WTC11 (cell line): ENCODE data around the gene TM9SF1. TPM values are rescaled to one million over a fixed set of nuclear protein-coding genes. Genes with fewer than 3 reads are reported as not detected.
A peak's percentile ranks its signal among the peaks of the same experiment; 100 is the strongest.

ENCODE experiments used
- ATAC-seq: fragments of 200-7000 bp; cut with Tn5 transposase; 2 replicates; pipeline ENCODE4 v1.10.0; 2021; ENCODE audit warnings: mild to moderate bottlenecking, moderate library complexity
- CTCF ChIA-PET: fragments of 300-600 bp; sonication (Branson Sonifier 250); formaldehyde crosslinking; loops from one replicate; lab custom pipeline; 2021; ENCODE audit warnings: antibody characterized with exemption; lab: Charles Lee
- POLR2A ChIA-PET: fragments of 350-600 bp; sonication (Branson Sonifier 250); formaldehyde crosslinking; loops from one replicate; lab custom pipeline; 2021; ENCODE audit warnings: antibody characterized with exemption; lab: Charles Lee
- DNase-seq: peaks from one replicate; pipeline ENCODE4 v3.0.0; 2021; ENCODE audit warnings: low spot score
- H3K27ac Mint-ChIP-seq: 2 replicates; pipeline ENCODE4 v1.8.0; 2021; ENCODE audit warnings: mixed read lengths
- H3K27me3 Mint-ChIP-seq: 2 replicates; pipeline ENCODE4 v1.8.0; 2021; ENCODE audit warnings: low read depth, mild to moderate bottlenecking, moderate library complexity, mixed read lengths
- H3K36me3 Mint-ChIP-seq: 2 replicates; pipeline ENCODE4 v1.8.0; 2021; ENCODE audit warnings: mixed read lengths
- H3K4me1 Mint-ChIP-seq: 2 replicates; pipeline ENCODE4 v1.8.0; 2022; ENCODE audit warnings: mixed read lengths
- H3K4me3 Mint-ChIP-seq: 2 replicates; pipeline ENCODE4 v1.8.0; 2021; ENCODE audit warnings: mild to moderate bottlenecking, moderate library complexity, mixed read lengths
- H3K9me3 Mint-ChIP-seq: 2 replicates; pipeline ENCODE4 v1.8.0; 2021; ENCODE audit warnings: mixed read lengths
- FOXP1 ChIP-seq: sonication (generic); formaldehyde crosslinking; IDR thresholded peaks from 2 replicates; pipeline ENCODE4 v1.8.0; 2022; ENCODE audit warnings: missing genetic modification reagents, mild to moderate bottlenecking, moderate library complexity, borderline replicate concordance
- GABPB1 ChIP-seq: sonication (generic); formaldehyde crosslinking; IDR thresholded peaks from 2 replicates; pipeline ENCODE4 v1.8.1; 2023; ENCODE audit warnings: mild to moderate bottlenecking, missing genetic modification reagents
- GRHL2 ChIP-seq: fragments of 250-450 bp; sonication (Bioruptor Pico); IDR thresholded peaks from 2 replicates; pipeline ENCODE4 v1.8.0; 2022; ENCODE audit warnings: mild to moderate bottlenecking, moderate library complexity; ENCODE audit not compliant: insufficient replicate concordance, severe bottlenecking
- HMGA2 ChIP-seq: fragments of 250-450 bp; sonication (Bioruptor Pico); IDR thresholded peaks from 2 replicates; pipeline ENCODE4 v1.4.0; 2021; ENCODE audit warnings: mild to moderate bottlenecking, moderate library complexity
- IRF2 ChIP-seq: sonication (generic); formaldehyde crosslinking; IDR thresholded peaks from 2 replicates; pipeline ENCODE4 v1.8.0; 2022; ENCODE audit warnings: low read depth, missing genetic modification reagents, borderline replicate concordance
- JUN ChIP-seq: sonication (generic); formaldehyde crosslinking; IDR thresholded peaks from 2 replicates; pipeline ENCODE4 v1.8.0; 2023; ENCODE audit warnings: mild to moderate bottlenecking, missing genetic modification reagents
- OVOL2 ChIP-seq: fragments of 250-450 bp; sonication (Bioruptor Pico); IDR thresholded peaks from 2 replicates; pipeline ENCODE4 v1.9.0; 2021; ENCODE audit warnings: mild to moderate bottlenecking, borderline replicate concordance
- RORB ChIP-seq: fragments of 250-450 bp; sonication (Bioruptor Pico); IDR thresholded peaks from 2 replicates; pipeline ENCODE4 v1.9.0; 2021; ENCODE audit warnings: mild to moderate bottlenecking
- SP1 ChIP-seq: sonication (generic); formaldehyde crosslinking; conservative IDR thresholded peaks from 2 replicates; pipeline ENCODE4 v1.8.1; 2022; ENCODE audit warnings: missing genetic modification reagents
- ZNF121 ChIP-seq: sonication (generic); formaldehyde crosslinking; IDR thresholded peaks from 2 replicates; pipeline ENCODE4 v1.8.0; 2023; ENCODE audit warnings: missing genetic modification reagents
- ZNF396 ChIP-seq: fragments of 250-450 bp; sonication (Bioruptor Pico); IDR thresholded peaks from 2 replicates; pipeline ENCODE4 v1.8.0; 2021; ENCODE audit warnings: mild to moderate bottlenecking, moderate library complexity, borderline replicate concordance
- ZNF416 ChIP-seq: fragments of 250-450 bp; sonication (Bioruptor Pico); IDR thresholded peaks from 2 replicates; pipeline ENCODE4 v1.9.0; 2021; ENCODE audit warnings: mild to moderate bottlenecking, inconsistent platforms
- ZNF423 ChIP-seq: fragments of 250-450 bp; sonication (Bioruptor Pico); IDR thresholded peaks from 2 replicates; pipeline ENCODE4 v2.1.2; 2022; ENCODE audit warnings: mild to moderate bottlenecking, moderate library complexity
- ZNF671 ChIP-seq: fragments of 250-450 bp; sonication (Bioruptor Pico); IDR thresholded peaks from 2 replicates; pipeline ENCODE4 v1.8.0; 2021; ENCODE audit warnings: mild to moderate bottlenecking
- total RNA-seq: library from RNA; stranded (reverse); gene quantifications from 3 replicates; pipeline ENCODE4 v1.2.3, GENCODE V29; 2021
- TF ChIP-seq, protein P1 (sequence below): fragments of 250-450 bp; sonication (Bioruptor Pico); IDR thresholded peaks from 2 replicates; pipeline ENCODE4 v1.9.0; 2021; ENCODE audit warnings: mild to moderate bottlenecking, borderline replicate concordance
- TF ChIP-seq, protein P2 (sequence below): sonication (generic); formaldehyde crosslinking; IDR thresholded peaks from 2 replicates; pipeline ENCODE4 v1.8.1; 2022; ENCODE audit warnings: mild to moderate bottlenecking, moderate library complexity, missing genetic modification reagents
- TF ChIP-seq, protein P3 (sequence below): fragments of 250-450 bp; sonication (Bioruptor Pico); conservative IDR thresholded peaks from 2 replicates; pipeline ENCODE4 v1.9.0; 2021; ENCODE audit warnings: mild to moderate bottlenecking
- TF ChIP-seq, protein P4 (sequence below): sonication (generic); formaldehyde crosslinking; IDR thresholded peaks from 2 replicates; pipeline ENCODE4 v1.8.0; 2022; ENCODE audit warnings: mild to moderate bottlenecking, missing genetic modification reagents
- TF ChIP-seq, protein P5 (sequence below): sonication (generic); formaldehyde crosslinking; IDR thresholded peaks from 2 replicates; pipeline ENCODE4 v1.8.1; 2022; ENCODE audit warnings: low read depth, missing genetic modification reagents, borderline replicate concordance
- TF ChIP-seq, protein P6 (sequence below): fragments of 250-450 bp; sonication (Bioruptor Pico); IDR thresholded peaks from 2 replicates; pipeline ENCODE4 v1.8.0; 2021; ENCODE audit warnings: mild to moderate bottlenecking
- TF ChIP-seq, protein P7 (sequence below): sonication (generic); formaldehyde crosslinking; IDR thresholded peaks from 2 replicates; pipeline ENCODE4 v1.8.1; 2022; ENCODE audit warnings: mild to moderate bottlenecking, missing genetic modification reagents, moderate library complexity, borderline replicate concordance

TM9SF1 gene
- total RNA-seq, 1 experiment from 2014 or later: 27.9 TPM

DNA sequence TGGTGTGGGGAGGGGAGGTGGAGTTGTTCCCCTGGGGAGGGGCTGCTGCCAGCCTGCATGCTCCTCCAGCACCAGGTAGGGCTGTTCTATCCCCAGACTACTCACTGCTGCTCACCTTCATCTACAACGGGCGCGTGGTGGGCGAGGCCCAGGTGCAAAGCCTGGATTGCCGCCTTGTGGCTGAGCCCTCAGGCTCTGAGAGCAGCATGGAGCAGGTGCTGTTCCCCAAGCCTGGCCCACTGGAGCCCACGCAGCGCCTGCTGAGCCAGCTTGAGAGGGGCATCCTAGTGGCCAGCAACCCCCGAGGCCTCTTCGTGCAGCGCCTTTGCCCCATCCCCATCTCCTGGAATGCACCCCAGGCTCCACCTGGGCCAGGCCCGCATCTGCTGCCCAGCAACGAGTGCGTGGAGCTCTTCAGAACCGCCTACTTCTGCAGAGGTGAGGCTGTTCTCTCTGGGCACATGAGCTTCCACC, 30.7 kb downstream of the TM9SF1 start:
- peaks cover 13% of the 10 kb centered on the region for H3K4me1 Mint-ChIP-seq
- H3K27ac Mint-ChIP-seq: no peak overlapping the region
- H3K36me3 Mint-ChIP-seq: peaks cover 13% of the 10 kb centered on the region
- H3K4me3 Mint-ChIP-seq: no peak overlapping the region
- H3K9me3 Mint-ChIP-seq: no peaks in the 10 kb centered on the region
- TF ChIP-seq, protein P1, sequence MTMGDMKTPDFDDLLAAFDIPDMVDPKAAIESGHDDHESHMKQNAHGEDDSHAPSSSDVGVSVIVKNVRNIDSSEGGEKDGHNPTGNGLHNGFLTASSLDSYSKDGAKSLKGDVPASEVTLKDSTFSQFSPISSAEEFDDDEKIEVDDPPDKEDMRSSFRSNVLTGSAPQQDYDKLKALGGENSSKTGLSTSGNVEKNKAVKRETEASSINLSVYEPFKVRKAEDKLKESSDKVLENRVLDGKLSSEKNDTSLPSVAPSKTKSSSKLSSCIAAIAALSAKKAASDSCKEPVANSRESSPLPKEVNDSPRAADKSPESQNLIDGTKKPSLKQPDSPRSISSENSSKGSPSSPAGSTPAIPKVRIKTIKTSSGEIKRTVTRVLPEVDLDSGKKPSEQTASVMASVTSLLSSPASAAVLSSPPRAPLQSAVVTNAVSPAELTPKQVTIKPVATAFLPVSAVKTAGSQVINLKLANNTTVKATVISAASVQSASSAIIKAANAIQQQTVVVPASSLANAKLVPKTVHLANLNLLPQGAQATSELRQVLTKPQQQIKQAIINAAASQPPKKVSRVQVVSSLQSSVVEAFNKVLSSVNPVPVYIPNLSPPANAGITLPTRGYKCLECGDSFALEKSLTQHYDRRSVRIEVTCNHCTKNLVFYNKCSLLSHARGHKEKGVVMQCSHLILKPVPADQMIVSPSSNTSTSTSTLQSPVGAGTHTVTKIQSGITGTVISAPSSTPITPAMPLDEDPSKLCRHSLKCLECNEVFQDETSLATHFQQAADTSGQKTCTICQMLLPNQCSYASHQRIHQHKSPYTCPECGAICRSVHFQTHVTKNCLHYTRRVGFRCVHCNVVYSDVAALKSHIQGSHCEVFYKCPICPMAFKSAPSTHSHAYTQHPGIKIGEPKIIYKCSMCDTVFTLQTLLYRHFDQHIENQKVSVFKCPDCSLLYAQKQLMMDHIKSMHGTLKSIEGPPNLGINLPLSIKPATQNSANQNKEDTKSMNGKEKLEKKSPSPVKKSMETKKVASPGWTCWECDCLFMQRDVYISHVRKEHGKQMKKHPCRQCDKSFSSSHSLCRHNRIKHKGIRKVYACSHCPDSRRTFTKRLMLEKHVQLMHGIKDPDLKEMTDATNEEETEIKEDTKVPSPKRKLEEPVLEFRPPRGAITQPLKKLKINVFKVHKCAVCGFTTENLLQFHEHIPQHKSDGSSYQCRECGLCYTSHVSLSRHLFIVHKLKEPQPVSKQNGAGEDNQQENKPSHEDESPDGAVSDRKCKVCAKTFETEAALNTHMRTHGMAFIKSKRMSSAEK (CRISPR knock-in tag): no peak
- TF ChIP-seq, protein P2, sequence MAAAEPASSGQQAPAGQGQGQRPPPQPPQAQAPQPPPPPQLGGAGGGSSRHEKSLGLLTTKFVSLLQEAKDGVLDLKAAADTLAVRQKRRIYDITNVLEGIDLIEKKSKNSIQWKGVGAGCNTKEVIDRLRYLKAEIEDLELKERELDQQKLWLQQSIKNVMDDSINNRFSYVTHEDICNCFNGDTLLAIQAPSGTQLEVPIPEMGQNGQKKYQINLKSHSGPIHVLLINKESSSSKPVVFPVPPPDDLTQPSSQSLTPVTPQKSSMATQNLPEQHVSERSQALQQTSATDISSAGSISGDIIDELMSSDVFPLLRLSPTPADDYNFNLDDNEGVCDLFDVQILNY (CRISPR knock-in tag): no peak
- TF ChIP-seq IRF2 (CRISPR knock-in tag) (no peak), ZNF121 (CRISPR knock-in tag) (no peak), RORB (CRISPR knock-in tag) (no peak)
- TF ChIP-seq, protein P3, sequence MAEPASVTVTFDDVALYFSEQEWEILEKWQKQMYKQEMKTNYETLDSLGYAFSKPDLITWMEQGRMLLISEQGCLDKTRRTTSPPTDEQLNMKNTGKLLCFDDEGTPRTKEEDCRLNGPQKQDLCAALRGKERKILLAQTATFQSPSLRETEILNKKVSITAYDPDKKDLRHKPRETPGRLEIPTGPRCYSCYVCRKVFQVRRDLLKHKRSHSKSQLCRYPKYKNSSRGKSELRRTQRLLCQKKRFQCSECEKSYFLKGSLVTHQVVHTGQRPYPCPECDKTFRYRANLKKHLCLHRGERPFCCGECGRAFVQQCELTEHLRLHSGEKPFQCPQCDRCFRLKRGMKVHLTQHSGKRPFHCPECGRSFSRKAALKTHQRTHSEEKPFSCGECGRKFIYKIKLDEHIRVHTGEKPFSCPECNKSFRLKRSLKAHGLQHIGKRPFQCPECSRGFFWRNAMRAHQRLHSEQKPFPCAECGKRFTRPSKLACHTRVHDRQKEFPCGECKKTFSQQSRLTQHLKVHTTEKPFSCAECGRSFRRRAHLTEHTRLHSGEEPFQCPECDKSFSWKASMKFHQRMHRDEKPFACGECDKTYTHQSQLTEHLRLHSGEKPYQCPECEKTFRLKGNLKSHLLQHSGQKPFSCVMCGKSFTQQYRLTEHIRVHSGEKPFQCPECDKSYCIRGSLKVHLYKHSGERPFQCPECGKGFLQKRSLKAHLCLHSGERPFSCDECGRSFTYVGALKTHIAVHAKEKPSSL (CRISPR knock-in tag): no peak
- TF ChIP-seq, protein P4, sequence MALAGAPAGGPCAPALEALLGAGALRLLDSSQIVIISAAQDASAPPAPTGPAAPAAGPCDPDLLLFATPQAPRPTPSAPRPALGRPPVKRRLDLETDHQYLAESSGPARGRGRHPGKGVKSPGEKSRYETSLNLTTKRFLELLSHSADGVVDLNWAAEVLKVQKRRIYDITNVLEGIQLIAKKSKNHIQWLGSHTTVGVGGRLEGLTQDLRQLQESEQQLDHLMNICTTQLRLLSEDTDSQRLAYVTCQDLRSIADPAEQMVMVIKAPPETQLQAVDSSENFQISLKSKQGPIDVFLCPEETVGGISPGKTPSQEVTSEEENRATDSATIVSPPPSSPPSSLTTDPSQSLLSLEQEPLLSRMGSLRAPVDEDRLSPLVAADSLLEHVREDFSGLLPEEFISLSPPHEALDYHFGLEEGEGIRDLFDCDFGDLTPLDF (CRISPR knock-in tag): no peak
- TF ChIP-seq, protein P5, sequence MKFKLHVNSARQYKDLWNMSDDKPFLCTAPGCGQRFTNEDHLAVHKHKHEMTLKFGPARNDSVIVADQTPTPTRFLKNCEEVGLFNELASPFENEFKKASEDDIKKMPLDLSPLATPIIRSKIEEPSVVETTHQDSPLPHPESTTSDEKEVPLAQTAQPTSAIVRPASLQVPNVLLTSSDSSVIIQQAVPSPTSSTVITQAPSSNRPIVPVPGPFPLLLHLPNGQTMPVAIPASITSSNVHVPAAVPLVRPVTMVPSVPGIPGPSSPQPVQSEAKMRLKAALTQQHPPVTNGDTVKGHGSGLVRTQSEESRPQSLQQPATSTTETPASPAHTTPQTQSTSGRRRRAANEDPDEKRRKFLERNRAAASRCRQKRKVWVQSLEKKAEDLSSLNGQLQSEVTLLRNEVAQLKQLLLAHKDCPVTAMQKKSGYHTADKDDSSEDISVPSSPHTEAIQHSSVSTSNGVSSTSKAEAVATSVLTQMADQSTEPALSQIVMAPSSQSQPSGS: no peak
- DNase-seq (no peak), ATAC-seq (no peak)
- no peaks in the 10 kb centered on the region for H3K27me3 Mint-ChIP-seq
- ChIA-PET POLR2A (no interaction called here), CTCF (interaction anchor here (0.8 to 1.2 kb wide), 2 partner anchors 56 to 106 kb away, joined by 3 read pairs; no protein-coding TSS in a partner anchor)

DNA sequence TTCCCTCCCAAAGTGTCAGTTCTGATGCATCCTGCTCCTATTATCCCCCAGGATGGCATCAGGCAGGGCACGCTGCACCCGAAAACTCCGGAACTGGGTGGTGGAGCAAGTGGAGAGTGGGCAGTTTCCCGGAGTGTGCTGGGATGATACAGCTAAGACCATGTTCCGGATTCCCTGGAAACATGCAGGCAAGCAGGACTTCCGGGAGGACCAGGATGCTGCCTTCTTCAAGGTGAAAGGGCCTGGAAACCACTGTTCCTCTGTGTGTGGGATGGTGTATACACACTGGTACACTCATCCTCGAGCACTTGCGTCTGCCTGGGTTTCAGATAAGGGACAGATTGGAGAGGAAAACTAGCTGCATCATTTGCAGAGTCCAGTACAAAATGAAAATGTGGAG, 33.1 kb downstream of the TM9SF1 start:
- no peak for DNase-seq
- peaks cover 13% of the 10 kb centered on the region for H3K4me1 Mint-ChIP-seq
- no peak overlapping the region for H3K27ac Mint-ChIP-seq
- no peaks in the 10 kb centered on the region for H3K27me3 Mint-ChIP-seq
- ATAC-seq: no peak
- POLR2A ChIA-PET: interaction anchor here (1.3 to 2.2 kb wide), 4 partner anchors 15 to 80 kb away, joined by 4 to 10 read pairs (median 6); partner anchors contain the start of genes CHMP4A, IPO4, PSME2 and RNF31
- no peaks in the 10 kb centered on the region for H3K9me3 Mint-ChIP-seq
- CTCF ChIA-PET: interaction anchor here (1.0 to 2.7 kb wide), 15 partner anchors 11 to 269 kb away, joined by 3 to 55 read pairs (median 7); partner anchors contain the start of genes CHMP4A, CIDEB, DCAF11 and IPO4
- peak overlapping the region; percentile 70; the same call in 1 of the 2 replicates for H3K4me3 Mint-ChIP-seq
- peaks cover 27% of the 10 kb centered on the region for H3K36me3 Mint-ChIP-seq
- TF ChIP-seq, protein P6, sequence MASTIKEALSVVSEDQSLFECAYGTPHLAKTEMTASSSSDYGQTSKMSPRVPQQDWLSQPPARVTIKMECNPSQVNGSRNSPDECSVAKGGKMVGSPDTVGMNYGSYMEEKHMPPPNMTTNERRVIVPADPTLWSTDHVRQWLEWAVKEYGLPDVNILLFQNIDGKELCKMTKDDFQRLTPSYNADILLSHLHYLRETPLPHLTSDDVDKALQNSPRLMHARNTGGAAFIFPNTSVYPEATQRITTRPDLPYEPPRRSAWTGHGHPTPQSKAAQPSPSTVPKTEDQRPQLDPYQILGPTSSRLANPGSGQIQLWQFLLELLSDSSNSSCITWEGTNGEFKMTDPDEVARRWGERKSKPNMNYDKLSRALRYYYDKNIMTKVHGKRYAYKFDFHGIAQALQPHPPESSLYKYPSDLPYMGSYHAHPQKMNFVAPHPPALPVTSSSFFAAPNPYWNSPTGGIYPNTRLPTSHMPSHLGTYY: no peak
- TF ChIP-seq, protein P7, sequence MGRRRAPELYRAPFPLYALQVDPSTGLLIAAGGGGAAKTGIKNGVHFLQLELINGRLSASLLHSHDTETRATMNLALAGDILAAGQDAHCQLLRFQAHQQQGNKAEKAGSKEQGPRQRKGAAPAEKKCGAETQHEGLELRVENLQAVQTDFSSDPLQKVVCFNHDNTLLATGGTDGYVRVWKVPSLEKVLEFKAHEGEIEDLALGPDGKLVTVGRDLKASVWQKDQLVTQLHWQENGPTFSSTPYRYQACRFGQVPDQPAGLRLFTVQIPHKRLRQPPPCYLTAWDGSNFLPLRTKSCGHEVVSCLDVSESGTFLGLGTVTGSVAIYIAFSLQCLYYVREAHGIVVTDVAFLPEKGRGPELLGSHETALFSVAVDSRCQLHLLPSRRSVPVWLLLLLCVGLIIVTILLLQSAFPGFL (CRISPR knock-in tag): no peak
- TF ChIP-seq GRHL2 (CRISPR knock-in tag): no peak
- TF ChIP-seq ZNF396: no peak
- TF ChIP-seq FOXP1 (CRISPR knock-in tag): no peak
- TF ChIP-seq GABPB1: no peak
- TF ChIP-seq JUN (CRISPR knock-in tag): no peak
- no peak for TF ChIP-seq HMGA2
- no peak for TF ChIP-seq ZNF416 (CRISPR knock-in tag)
- TF ChIP-seq ZNF423 (CRISPR knock-in tag): no peak
- TF ChIP-seq SP1 (CRISPR knock-in tag): no peak
- TF ChIP-seq OVOL2 (CRISPR knock-in tag): no peak
- TF ChIP-seq ZNF671 (CRISPR knock-in tag): no peak
- TF ChIP-seq ZNF121 (CRISPR knock-in tag): no peak
